Measurements from ENCODE around the gene PTPRG. TPM values are rescaled to one million over a fixed set of nuclear protein-coding genes. Genes with fewer than 3 reads are reported as not detected.

The PTPRG gene
- total and polyA plus RNA-seq, 2 experiments from 2014 or later: 24.4 to 131 TPM

GRCh38 chr3:61929617-61930016, 368.2 kb downstream of the PTPRG start:
- Histone ChIP-seq H3K36me3 (ENCODE audit: insufficient read depth) (no peaks in the 10 kb centered on the region), H2AFZ (no peak overlapping the region), H3K27me3 (ENCODE audit: insufficient read depth) (no peaks in the 10 kb centered on the region), H4K20me1 (replicated peaks; ENCODE audit: insufficient read depth) (peaks cover 4% of the 10 kb centered on the region; the same call in 1 of the 2 replicates), H3K4me1 (ENCODE audit: insufficient read depth) (peaks cover 42% of the 10 kb centered on the region), H3K4me2 (no peak overlapping the region), H3K27ac (ENCODE audit: low read depth) (no peak overlapping the region), H3K4me3 (no peak overlapping the region), H3K79me2 (replicated peaks; ENCODE audit: insufficient read depth) (peaks cover 89% of the 10 kb centered on the region), H3K9me2 (ENCODE audit: insufficient read depth) (no peaks in the 10 kb centered on the region), H3F3A (replicated peaks; ENCODE audit: low read depth) (no peaks in the 10 kb centered on the region)
- Mint-ChIP-seq H3K27ac (no peak overlapping the region; the same call in 1 of the 2 replicates), H3K27me3 (ENCODE audit: insufficient read depth, low read depth, poor library complexity) (no peaks in the 10 kb centered on the region), H3K4me1 (peaks cover 69% of the 10 kb centered on the region), H3K4me3 (no peak overlapping the region), H3K9me3 (peaks cover under 1% of the 10 kb centered on the region; the same call in 2 of the 3 replicates), H3K36me3 (ENCODE audit: low read depth) (peaks cover 4% of the 10 kb centered on the region)
- TF ChIP-seq STAT1 (IDR thresholded peaks at IDR 0.05; ENCODE audit: unreplicated experiment) (no peak), CREB1 (CRISPR knock-in tag; IDR thresholded peaks at IDR 0.05; ENCODE audit: low read depth) (no peak), EZH2 (IDR thresholded peaks at IDR 0.05; ENCODE audit: low read depth, unreplicated experiment) (no peak), POLR2AphosphoS5 (IDR thresholded peaks at IDR 0.05; ENCODE audit: low read depth) (no peak), ZNF462 (CRISPR knock-in tag; IDR thresholded peaks at IDR 0.05) (no peak), REST (IDR thresholded peaks at IDR 0.05; ENCODE audit: unreplicated experiment) (no peak), ZNF331 (CRISPR knock-in tag; IDR thresholded peaks at IDR 0.05; ENCODE audit: low read depth) (no peak), NANOG (IDR thresholded peaks at IDR 0.05; ENCODE audit: borderline replicate concordance) (no peak), JUNB (IDR thresholded peaks at IDR 0.05; ENCODE audit: unreplicated experiment) (no peak), ZNF114 (CRISPR knock-in tag; IDR thresholded peaks at IDR 0.05) (no peak), EZH2phosphoT487 (IDR thresholded peaks at IDR 0.05; ENCODE audit: unreplicated experiment) (no peak), ETS1 (IDR thresholded peaks at IDR 0.05) (no peak), CTCF (conservative IDR thresholded peaks at IDR 0.05; ENCODE audit: low read depth in 2 of 2) (no peak)
- no peak for DNase-seq (ENCODE audit: low spot score)
- no peak for ATAC-seq

Measured in GM23338 (cell line).